H1 (cell line): ENCODE results near the gene BBS9. TPM values are rescaled to one million over a fixed set of nuclear protein-coding genes. Genes with fewer than 3 reads are reported as not detected.

Experiments
- BCL11A ChIP-seq, 2 experiments: IDR thresholded peaks; one replicate each; pipeline ENCODE4 v1.6.1; 2011; ENCODE audit warnings: low read depth in 2 of 2, low read length in 2 of 2, mild to moderate bottlenecking in 2 of 2
- CHD7 ChIP-seq: fragments of 300-600 bp; sonication (generic); IDR thresholded peaks from 2 replicates; pipeline ENCODE4 v1.7.1; 2012; ENCODE audit warnings: low read length, moderate library complexity, mild to moderate bottlenecking, inconsistent platforms; ENCODE audit not compliant: insufficient replicate concordance
- SP2 ChIP-seq: IDR thresholded peaks from 2 replicates; pipeline ENCODE4 v1.6.1; 2012; ENCODE audit warnings: mild to moderate bottlenecking, low read length, inconsistent platforms
- polyA plus RNA-seq, 7 experiments: library from polyadenylated mRNA; depleted of rRNA in 3 of 7; stranded (reverse) in 5 of 7; unstranded in 2 of 7; fragments of >200 nt in 5 of 7; fragments of 200-250 nt in 2 of 7; gene quantifications; 1 replicate in 5 of 7; 2 replicates in 1 of 7; 4 replicates in 1 of 7; pipeline versions ENCODE4 v1.2.1 to v1.2.3, GENCODE V29; 2011 to 2013; ENCODE audit warnings: missing spikeins in 2 of 7, mixed read lengths in 2 of 7
- total RNA-seq: library from RNA; stranded (reverse); fragmentation: NEBNext Ultra II Directional; extraction: Animal tissue kit (Norgen Biotek cat#: 25700); gene quantifications from 2 replicates; pipeline ENCODE4 v1.2.1, GENCODE V29; 2021

BBS9 gene
- total and polyA plus RNA-seq, 2 of the 8 experiments (the other 6 are each of a cell fraction or from before 2014, with no cell fraction given), result 22.3 to 37.0 TPM

- no peak for TF ChIP-seq CHD7
- TF ChIP-seq BCL11A (IDR thresholded peaks at IDR 0.05; ENCODE audit: low read depth in 2 of 2, low read length in 2 of 2), result no peak
- no peak for TF ChIP-seq SP2
- TF ChIP-seq, all 59 proteins: peak for 0
Observed at GRCh38 chr7:33422141-33422540, 292.8 kb downstream of the BBS9 start (continued).
